GM23248 (cell line): Measurements from ENCODE around the gene CLPSL2.

Experiments used
- EZH2 ChIP-seq: fragments of 200-600 bp; sonication (generic); IDR thresholded peaks from 2 replicates; pipeline ENCODE4 v1.6.1; 2018; ENCODE audit warnings: antibody characterized with exemption, mild to moderate bottlenecking; ENCODE audit not compliant: insufficient read depth, poor library complexity, severe bottlenecking
- EZH2phosphoT487 ChIP-seq: fragments of 200-600 bp; sonication (generic); IDR thresholded peaks from 2 replicates; pipeline ENCODE4 v1.6.1; 2018; ENCODE audit warnings: antibody characterized with exemption, moderate library complexity, mild to moderate bottlenecking, low read depth; ENCODE audit not compliant: insufficient read depth

GRCh38 chr6:35750557-35750956, 25.8 kb upstream of the CLPSL2 start:
- TF ChIP-seq EZH2 (no peak), EZH2phosphoT487 (no peak)
